ENCODE data around the gene KIF25. TPM values are rescaled to one million over a fixed set of nuclear protein-coding genes. Genes with fewer than 3 reads are reported as not detected.
"Not testable (repeated sequence)": the region's sequence is repeated elsewhere in the genome, so short reads cannot be mapped to it uniquely, and the experiment has no call there.

Gene KIF25
- total RNA-seq, 1 donor from 2014 or later = not detected

DNA sequence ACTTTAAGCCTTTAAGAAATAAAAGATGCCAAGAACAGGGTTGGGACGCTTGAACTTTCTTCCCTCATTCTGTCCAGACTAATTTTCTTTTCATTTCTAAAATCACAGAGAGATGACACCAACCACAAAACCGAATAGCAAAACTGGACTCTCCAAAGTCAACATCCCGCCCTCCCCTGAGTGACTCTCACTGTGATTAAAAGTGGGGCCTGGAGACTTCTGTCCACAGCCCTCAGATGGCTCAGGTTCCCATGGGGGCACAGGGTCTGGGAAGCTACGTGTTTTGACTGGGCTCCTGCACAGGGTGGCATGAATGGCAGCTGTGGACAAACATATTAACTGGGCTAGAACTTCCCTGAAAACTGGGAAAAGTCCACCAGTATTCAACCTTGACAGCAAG, 75.3 kb downstream of the KIF25 start:
- no peak for DNase-seq (ENCODE audit: low spot score)
- Mint-ChIP-seq H3K27ac (ENCODE audit: unreplicated experiment) (peak overlapping the region; percentile 3), H3K36me3 (ENCODE audit: low read depth, unreplicated experiment) (no peaks in the 10 kb centered on the region), H3K9me3 (ENCODE audit: unreplicated experiment) (no peaks in the 10 kb centered on the region), H3K4me3 (ENCODE audit: unreplicated experiment) (no peak overlapping the region), H3K4me1 (ENCODE audit: unreplicated experiment) (no peaks in the 10 kb centered on the region), H3K27me3 (ENCODE audit: unreplicated experiment) (peaks cover 7% of the 10 kb centered on the region)
- TF ChIP-seq, protein P1, sequence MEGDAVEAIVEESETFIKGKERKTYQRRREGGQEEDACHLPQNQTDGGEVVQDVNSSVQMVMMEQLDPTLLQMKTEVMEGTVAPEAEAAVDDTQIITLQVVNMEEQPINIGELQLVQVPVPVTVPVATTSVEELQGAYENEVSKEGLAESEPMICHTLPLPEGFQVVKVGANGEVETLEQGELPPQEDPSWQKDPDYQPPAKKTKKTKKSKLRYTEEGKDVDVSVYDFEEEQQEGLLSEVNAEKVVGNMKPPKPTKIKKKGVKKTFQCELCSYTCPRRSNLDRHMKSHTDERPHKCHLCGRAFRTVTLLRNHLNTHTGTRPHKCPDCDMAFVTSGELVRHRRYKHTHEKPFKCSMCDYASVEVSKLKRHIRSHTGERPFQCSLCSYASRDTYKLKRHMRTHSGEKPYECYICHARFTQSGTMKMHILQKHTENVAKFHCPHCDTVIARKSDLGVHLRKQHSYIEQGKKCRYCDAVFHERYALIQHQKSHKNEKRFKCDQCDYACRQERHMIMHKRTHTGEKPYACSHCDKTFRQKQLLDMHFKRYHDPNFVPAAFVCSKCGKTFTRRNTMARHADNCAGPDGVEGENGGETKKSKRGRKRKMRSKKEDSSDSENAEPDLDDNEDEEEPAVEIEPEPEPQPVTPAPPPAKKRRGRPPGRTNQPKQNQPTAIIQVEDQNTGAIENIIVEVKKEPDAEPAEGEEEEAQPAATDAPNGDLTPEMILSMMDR (IDR thresholded peaks at IDR 0.05; ENCODE audit: unreplicated experiment) = no peak

DNA sequence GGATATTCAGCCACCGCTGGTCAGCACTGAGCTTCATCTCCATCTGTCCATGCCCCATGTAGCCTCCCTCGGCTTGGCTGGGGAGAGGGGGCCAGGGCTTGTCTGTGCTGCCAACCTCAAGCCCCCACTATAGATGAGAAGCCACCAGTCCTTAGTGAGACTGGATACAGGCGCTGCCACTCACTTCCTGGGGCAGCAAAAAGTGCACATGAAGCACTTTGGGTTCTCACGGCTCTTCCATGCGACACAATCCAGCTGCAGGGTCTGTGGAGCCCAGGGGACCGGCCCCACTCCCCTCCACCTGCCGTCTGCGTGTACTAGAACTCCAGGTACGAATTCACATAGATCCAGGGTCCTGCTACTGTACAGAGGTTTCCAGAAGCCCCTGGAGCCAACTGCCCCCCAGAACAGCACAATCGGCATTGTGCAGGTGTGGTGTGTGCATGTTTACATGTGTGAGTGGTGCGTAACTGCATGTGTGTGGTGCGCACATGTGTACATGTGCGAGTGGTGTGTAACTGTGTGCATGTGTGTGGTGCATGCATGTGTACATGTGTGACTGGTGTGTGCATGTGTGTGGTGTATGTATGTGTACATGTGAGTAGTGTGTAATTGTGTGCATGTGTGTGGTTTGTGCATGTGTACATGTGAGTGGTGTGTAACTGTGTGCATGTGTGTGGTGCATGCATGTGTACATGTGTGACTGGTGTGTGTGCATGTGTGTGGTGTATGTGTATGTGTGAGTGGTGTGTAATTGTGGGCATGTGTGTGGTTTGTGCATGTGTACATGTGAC, 76.7 kb downstream of the KIF25 start:
- Mint-ChIP-seq H3K4me1 (ENCODE audit: unreplicated experiment) (peaks cover 5% of the 10 kb centered on the region), H3K27ac (ENCODE audit: unreplicated experiment) (no peak overlapping the region), H3K9me3 (ENCODE audit: unreplicated experiment) (no peaks in the 10 kb centered on the region), H3K27me3 (ENCODE audit: unreplicated experiment) (peaks cover 9% of the 10 kb centered on the region), H3K4me3 (ENCODE audit: unreplicated experiment) (no peak overlapping the region), H3K36me3 (ENCODE audit: low read depth, unreplicated experiment) (no peaks in the 10 kb centered on the region)
- no peak for DNase-seq (ENCODE audit: low spot score)
- TF ChIP-seq, protein P1 (IDR thresholded peaks at IDR 0.05; ENCODE audit: unreplicated experiment) = no peak

DNA sequence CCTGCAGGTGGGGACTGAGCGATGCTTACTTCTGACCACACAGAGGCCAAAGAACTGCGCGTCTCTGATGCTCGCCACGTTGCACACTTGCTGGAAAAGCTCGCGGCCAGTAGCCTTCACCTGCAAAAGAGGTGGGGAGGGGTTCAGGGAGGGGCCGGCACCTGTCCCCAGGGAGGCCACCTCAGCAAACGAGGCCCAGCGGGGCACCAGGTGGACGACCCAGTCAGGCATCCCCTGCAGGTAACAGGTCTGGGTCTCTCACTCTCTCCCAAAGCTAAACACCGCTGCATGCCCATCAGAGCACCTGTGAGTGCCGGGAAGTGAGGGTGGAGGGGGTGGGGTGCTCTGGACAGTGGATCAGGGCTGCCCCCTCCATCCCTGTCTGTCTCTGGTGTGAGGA, 77.7 kb downstream of the KIF25 start:
- H3K4me3 Mint-ChIP-seq (ENCODE audit: unreplicated experiment) = no peak overlapping the region
- H3K27me3 Mint-ChIP-seq (ENCODE audit: unreplicated experiment) = peaks cover 6% of the 10 kb centered on the region
- no peaks in the 10 kb centered on the region for H3K9me3 Mint-ChIP-seq (ENCODE audit: unreplicated experiment)
- H3K27ac Mint-ChIP-seq (ENCODE audit: unreplicated experiment) = no peak overlapping the region
- no peak for DNase-seq (ENCODE audit: low spot score)
- peaks cover 5% of the 10 kb centered on the region for H3K4me1 Mint-ChIP-seq (ENCODE audit: unreplicated experiment)
- TF ChIP-seq, protein P1 (IDR thresholded peaks at IDR 0.05; ENCODE audit: unreplicated experiment) = no peak
- no peaks in the 10 kb centered on the region for H3K36me3 Mint-ChIP-seq (ENCODE audit: low read depth, unreplicated experiment)

DNA sequence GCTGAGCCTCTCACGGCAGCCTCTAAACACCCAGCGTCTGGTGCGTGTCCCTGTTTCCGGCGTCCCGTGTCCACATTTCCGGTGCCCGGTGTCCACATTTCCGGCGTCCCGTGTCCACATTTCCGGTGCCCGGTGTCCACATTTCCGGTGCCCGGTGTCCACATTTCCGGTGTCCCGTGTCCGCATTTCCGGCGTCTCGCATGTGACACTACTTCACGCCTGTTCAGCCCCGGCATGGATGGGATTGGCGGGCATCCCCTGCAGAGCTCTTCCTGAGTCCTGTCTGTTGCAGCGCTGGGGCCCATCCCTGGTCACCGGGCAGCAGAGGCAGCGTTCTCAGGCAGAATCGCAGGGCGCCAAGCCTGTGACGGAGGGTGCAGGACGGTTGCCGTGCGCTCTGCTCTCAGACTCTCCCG, 78.3 kb downstream of the KIF25 start:
- peaks cover 8% of the 10 kb centered on the region for H3K4me1 Mint-ChIP-seq (ENCODE audit: unreplicated experiment)
- peaks cover 6% of the 10 kb centered on the region for H3K27me3 Mint-ChIP-seq (ENCODE audit: unreplicated experiment)
- no peak for DNase-seq (ENCODE audit: low spot score)
- no peaks in the 10 kb centered on the region for H3K36me3 Mint-ChIP-seq (ENCODE audit: low read depth, unreplicated experiment)
- no peak overlapping the region for H3K27ac Mint-ChIP-seq (ENCODE audit: unreplicated experiment)
- H3K9me3 Mint-ChIP-seq (ENCODE audit: unreplicated experiment) = no peaks in the 10 kb centered on the region
- TF ChIP-seq, protein P1 (IDR thresholded peaks at IDR 0.05; ENCODE audit: unreplicated experiment) = no peak
- H3K4me3 Mint-ChIP-seq (ENCODE audit: unreplicated experiment) = no peak overlapping the region

DNA sequence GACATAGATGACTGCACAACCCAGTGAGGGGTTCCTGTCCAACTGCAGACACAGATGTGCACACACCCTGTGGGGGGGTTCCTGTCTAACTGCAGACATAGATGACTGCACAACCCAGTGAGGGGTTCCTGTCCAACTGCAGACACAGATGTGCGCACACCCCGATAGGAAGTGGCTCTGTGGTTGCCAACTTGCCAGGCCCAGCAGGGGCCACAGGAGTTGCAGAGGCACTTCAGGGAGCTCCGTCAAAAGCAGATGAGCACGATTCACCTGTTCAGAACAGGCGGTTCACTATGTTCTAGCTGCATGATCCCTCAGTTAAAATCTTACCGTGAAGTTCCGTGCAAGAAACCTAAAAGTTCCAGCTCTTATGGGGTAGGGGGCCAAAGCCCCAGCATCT, 79.9 kb downstream of the KIF25 start:
- H3K27ac Mint-ChIP-seq (ENCODE audit: unreplicated experiment); H3K9me3 Mint-ChIP-seq (ENCODE audit: unreplicated experiment); H3K27me3 Mint-ChIP-seq (ENCODE audit: unreplicated experiment); H3K4me3 Mint-ChIP-seq (ENCODE audit: unreplicated experiment); H3K36me3 Mint-ChIP-seq (ENCODE audit: low read depth, unreplicated experiment); DNase-seq (ENCODE audit: low spot score): not testable (repeated sequence)
- peaks cover 16% of the 10 kb centered on the region for H3K4me1 Mint-ChIP-seq (ENCODE audit: unreplicated experiment)

All from endothelial cell (in vitro differentiated cells).